ENCODE measurements around the gene ADAMTS13. TPM values are rescaled to one million over a fixed set of nuclear protein-coding genes. Genes with fewer than 3 reads are reported as not detected.

The ADAMTS13 gene
- total RNA-seq, 4 donors from 2014 or later: 1.7 to 4.3 (median 3.2) TPM

GRCh38 chr9:133405508-133406438 is 16.4 kb upstream of the ADAMTS13 start:
- H3K36me3 ChIP-seq: peaks cover 0 to 94% (median 15%) of the 10 kb centered on the region in 3 donors
- no peaks in the 10 kb centered on the region for H3K4me1 ChIP-seq
- H3K4me3 ChIP-seq: no peak overlapping the region
- H3K9me3 ChIP-seq: no peaks in the 10 kb centered on the region
- DNase-seq (ENCODE audit: low spot score in 2 of 2): no peak
- H3K27me3 ChIP-seq: no peaks in the 10 kb centered on the region
- TF ChIP-seq POLR2A (IDR thresholded peaks at IDR 0.05) (no peak), EP300 (IDR thresholded peaks at IDR 0.05) (no peak), CTCF (IDR thresholded peaks at IDR 0.05) (no peak)
- H3K27ac ChIP-seq: no peak overlapping the region
- 78 to 84% methylated on average over 18 to 19 of the region's 19 CpGs for WGBS, 2 donors

DNA sequence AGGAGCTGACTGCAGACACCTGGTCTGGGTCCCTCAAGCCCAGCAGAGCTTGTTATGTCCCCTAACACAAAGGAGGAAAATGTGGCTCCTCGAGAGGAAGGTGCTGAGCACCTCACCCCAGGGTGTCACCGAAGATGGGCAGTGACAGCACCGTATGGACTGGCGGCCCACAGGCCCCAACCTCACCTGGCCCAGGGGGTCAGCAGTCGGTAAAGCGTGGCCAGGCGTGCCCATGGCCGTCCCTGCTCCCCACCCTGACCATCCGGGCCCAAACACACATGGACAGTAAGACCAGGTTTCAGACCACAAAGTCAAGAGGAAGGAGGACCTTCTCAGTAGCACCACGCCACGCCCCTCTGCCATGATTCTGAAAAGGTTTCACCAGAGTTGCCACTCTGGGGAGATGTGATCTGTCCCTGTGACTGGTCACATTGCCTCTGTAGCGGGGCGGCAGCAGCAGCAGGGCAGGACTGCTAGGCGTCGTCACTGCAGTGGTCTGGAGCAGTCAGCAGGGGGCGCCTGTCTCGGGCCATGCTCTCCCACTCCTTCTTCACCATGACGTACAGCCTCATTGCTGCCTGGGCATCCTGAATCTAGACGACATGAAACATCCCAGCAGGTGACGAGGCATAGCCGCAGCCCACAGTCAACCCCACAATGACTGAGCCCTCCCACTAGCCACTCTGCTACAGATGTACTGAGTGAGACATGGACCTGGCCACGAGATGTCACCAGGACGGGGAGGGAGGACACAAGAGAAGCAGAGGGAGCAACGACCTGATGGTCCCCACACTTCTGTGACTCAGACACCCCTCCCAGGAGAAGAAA is 15.5 kb upstream of the ADAMTS13 start:
- H3K9me3 ChIP-seq: no peaks in the 10 kb centered on the region
- no peak overlapping the region for H3K4me3 ChIP-seq
- no peak overlapping the region for H3K27ac ChIP-seq
- no peaks in the 10 kb centered on the region for H3K4me1 ChIP-seq
- peaks cover 0 to 97% (median 20%) of the 10 kb centered on the region in 3 donors for H3K36me3 ChIP-seq
- H3K27me3 ChIP-seq: no peaks in the 10 kb centered on the region
- peak; percentile 39 to 61 for DNase-seq (ENCODE audit: low spot score in 2 of 2)
- WGBS, 2 donors: 53% methylated on average over 19 to 23 of the region's 24 CpGs
- peak; percentile 77 to 89 (median 85) for TF ChIP-seq CTCF (IDR thresholded peaks at IDR 0.05)
- no peak for TF ChIP-seq EP300 (IDR thresholded peaks at IDR 0.05)
- TF ChIP-seq POLR2A (IDR thresholded peaks at IDR 0.05): no peak

DNA sequence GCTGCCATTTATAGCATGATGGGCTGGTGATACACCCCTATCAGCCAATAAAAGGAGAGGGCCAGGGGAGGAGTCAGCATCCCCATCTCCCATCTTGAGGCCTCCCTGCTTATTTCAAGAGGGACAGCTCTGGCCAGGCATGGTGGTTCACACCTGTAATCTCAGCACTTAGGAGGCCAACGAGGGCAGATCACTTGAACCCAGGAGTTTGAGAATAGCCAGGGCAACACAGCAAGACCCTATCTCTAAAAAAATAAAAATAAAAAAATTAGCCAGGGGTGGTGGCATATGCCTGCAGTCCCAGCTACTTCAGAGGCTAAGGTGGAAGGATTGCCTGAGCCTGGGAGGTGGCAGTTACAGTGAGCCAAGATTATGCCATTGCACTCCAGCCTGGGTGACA is 14.1 kb upstream of the ADAMTS13 start:
- 95 to 100% methylated on average over 1 of the region's 1 CpG for WGBS, 2 donors
- DNase-seq (ENCODE audit: low spot score in 2 of 2): no peak
- H3K27ac ChIP-seq: no peak overlapping the region
- no peak overlapping the region for H3K4me3 ChIP-seq
- H3K27me3 ChIP-seq: no peaks in the 10 kb centered on the region
- TF ChIP-seq CTCF (IDR thresholded peaks at IDR 0.05): no peak
- no peak for TF ChIP-seq EP300 (IDR thresholded peaks at IDR 0.05)
- TF ChIP-seq POLR2A (IDR thresholded peaks at IDR 0.05): no peak
- H3K4me1 ChIP-seq: no peaks in the 10 kb centered on the region
- no peaks in the 10 kb centered on the region for H3K9me3 ChIP-seq
- H3K36me3 ChIP-seq: peaks cover 0 to 98% (median 29%) of the 10 kb centered on the region in 3 donors

GRCh38 chr9:133415170-133415569 is 7.0 kb upstream of the ADAMTS13 start:
- Histone ChIP-seq H3K36me3 (peaks cover 0 to 58% (median 19%) of the 10 kb centered on the region in 3 donors), H3K9me3 (no peaks in the 10 kb centered on the region), H3K27ac (no peak overlapping the region), H3K4me1 (peaks cover 0 to 33% (median 13%) of the 10 kb centered on the region in 4 donors), H3K27me3 (no peaks in the 10 kb centered on the region), H3K4me3 (no peak overlapping the region)
- no peak for DNase-seq (ENCODE audit: low spot score in 2 of 2)
- TF ChIP-seq EP300 (IDR thresholded peaks at IDR 0.05) (no peak), POLR2A (IDR thresholded peaks at IDR 0.05) (no peak)
- whole genome bisulfite sequencing, 2 donors: 79 to 81% methylated on average over 1 of the region's 1 CpG

GRCh38 chr9:133417541-133418461 is 4.4 kb upstream of the ADAMTS13 start, which contains the start of gene REXO4:
Gene REXO4, minus strand, starts transcription at chr9:133418010. Its CDS starts 166 bp downstream, at chr9:133417844.
- peak within 1 kb of the TSS; percentile 14 to 88 (median 84) for H3K27ac ChIP-seq
- H3K27me3 ChIP-seq: no peaks in the 10 kb centered on the region
- DNase-seq (ENCODE audit: low spot score in 2 of 2): peak; percentile 45 to 59
- peaks cover 0 to 33% (median 13%) of the 10 kb centered on the region in 4 donors for H3K4me1 ChIP-seq
- WGBS, 2 donors: 0 to 4% methylated on average over 27 to 60 of the region's 75 CpGs
- peaks cover 0 to 32% (median 2%) of the 10 kb centered on the region in 3 donors for H3K36me3 ChIP-seq
- TF ChIP-seq EP300 (IDR thresholded peaks at IDR 0.05) (peak; percentile 34 to 86), POLR2A (IDR thresholded peaks at IDR 0.05) (peak in 1 of 2 donors; percentile 15), CTCF (IDR thresholded peaks at IDR 0.05) (peak in 1 of 5 experiments; percentile 26)
- H3K9me3 ChIP-seq: no peaks in the 10 kb centered on the region
- peak within 1 kb of the TSS; percentile 60 to 96 (median 79) for H3K4me3 ChIP-seq
